C1 segment of cervical spinal cord (tissue), 14 donors: ENCODE data around the gene VWDE.
"Not testable (repeated sequence)": the region's sequence is repeated elsewhere in the genome, so short reads cannot be mapped to it uniquely, and the experiment has no call there.

Experiments
- DNase-seq, 14 donors: peaks; one replicate each; lab custom pipeline; 2025; lab: John Stamatoyannopoulos, UW

The VWDE gene

DNA sequence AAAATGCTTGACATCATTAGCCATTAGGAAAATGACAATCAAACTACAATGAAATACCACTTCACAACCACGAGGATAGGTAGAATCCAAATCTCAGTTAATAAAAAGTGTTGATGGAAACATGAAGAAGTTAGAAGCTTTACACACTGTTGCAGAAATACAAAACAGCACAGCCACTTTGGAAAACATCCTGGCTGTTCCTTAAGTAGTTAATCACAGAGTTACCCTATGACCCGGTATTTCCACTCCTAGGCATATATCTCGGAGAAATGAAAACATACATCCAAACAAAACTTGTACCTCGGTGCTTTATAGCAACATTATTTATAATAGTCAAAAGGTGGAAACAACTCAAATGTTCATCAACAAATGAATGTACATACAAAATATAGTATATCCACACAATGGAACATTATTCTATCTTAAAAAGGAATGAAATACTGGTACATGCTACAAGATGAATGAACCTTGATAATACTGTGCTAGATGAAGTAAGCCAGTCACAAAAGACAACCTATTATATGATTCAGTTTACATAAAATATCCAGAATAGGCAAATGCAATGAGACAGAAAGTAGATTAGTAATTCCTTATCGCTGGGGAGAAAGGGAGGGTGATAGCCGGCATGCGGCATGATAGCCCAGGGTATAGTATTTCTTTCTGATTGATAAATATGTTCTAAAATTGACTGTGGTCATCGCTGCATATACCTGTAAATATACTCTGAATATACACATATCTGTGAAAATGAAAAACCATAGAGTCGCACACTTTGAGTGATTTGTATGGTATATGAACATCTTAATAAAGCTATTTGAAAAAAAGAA, 1.9 kb downstream of the VWDE start:
- no peak for DNase-seq

DNA sequence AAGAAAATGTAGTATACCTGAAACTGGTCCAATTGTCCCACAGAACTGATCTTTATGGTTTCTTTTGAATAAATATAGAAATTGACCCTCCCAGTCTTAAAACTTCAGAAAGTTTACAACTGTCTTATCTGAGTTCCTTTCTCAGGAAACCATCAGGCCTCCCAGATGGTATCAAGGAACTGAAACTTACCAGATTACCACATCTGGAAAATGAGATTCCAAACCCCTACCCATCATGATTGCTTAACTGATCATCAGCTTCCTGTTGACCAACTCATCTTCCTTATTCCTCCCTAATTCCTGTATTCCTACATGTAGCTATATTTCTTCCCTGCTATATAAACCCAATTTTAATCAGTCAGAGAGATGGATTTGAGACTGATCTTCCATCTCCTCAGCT, 5.5 kb downstream of the VWDE start:
- no peak for DNase-seq

DNA sequence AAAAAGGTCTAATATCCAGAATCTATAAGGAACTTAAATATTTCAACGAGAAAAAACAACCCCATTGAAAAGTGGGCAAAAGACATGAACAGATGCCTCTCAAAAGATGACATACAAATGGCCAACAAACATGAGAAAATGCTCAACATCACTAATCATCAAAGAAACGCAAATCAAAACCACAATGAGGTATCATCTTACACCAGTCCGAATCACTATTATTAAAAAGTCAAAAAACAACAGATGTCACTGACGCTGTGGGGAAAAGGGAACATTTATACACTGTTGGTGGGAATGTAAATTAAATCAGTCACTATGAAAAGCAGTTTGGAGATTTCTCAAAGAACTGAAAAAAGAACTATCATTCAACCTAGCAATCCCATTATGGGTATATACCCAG, 6.0 kb downstream of the VWDE start:
- no peak for DNase-seq

DNA sequence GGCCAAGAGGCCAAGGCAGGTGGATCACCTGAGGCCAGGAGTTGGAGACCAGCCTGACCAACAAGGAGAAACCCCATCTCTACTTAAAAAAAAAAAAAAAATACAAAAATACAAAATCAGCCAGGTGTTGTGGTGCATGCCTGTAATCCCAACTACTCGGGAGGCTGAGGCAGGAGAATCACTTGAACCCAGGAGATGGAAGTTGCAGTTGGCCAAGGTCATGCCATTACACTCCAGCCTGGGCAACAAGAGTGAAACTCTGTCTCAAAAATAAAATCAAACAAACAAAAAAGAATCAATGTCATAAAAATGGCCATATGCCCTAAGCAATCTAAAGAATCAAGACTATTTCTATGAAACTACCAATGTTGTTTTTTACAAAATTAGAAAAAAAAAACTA, 7.0 kb downstream of the VWDE start:
- not testable (repeated sequence) for DNase-seq

DNA sequence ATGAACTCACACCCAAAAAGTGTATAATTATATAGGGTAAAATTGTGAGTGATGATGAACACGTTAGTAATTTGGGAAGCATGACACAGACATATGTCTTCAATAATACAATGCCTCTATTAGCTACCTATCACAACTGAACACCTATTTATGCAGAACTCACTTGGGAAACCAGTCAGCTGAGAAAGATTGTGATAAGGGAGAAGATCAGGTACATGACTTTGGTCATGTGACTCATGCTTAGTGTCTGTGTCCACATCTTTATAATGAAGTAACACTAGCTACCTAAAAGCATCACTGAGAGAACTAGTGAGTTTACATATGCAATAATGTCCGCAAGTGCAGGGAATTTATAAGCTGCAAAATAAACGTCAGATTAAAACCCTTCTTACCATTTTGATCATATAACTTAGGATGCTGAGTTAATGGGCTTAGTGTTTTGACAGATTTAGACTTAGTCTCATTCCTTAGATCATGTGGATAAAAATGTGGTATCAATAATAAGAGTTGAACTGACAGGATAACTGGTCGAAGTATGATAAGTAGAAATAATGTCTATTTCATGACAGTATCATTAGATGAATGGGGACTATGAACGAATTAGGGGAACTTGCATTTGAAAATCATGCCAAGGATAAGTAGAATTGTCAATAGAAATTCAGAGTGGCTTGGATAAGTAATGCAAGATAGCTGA, 11.6 kb downstream of the VWDE start:
- no peak for DNase-seq

DNA sequence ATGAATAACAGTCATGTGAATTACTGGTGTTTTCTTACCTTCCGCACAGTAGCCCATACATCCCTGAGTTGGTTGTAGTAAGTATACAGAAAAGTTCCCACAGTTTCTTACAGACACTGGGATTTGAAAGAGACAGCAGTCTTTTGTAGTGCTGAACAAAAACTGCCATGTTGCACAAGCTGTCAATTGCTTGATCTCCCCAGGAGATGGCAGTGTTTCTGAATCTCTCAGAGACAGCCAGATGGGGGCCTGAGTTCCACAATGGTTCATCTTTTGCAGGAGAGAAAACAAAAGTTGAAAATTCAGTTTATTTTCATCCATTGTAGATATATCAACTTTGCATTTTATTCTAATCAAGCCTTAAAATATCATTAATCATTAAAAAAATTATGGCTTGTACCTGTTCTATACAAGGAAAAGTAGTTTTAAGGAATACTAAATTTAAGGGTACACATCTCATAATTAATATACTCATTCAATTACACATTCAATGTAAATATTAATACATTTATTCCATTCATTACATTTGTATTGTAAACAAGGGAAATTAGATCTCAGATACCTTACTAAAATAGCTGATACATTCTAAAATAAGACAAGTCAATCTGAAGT, 14.5 kb downstream of the VWDE start:
- peak in 2 of 14 donors; percentile 3 to 7 for DNase-seq

DNA sequence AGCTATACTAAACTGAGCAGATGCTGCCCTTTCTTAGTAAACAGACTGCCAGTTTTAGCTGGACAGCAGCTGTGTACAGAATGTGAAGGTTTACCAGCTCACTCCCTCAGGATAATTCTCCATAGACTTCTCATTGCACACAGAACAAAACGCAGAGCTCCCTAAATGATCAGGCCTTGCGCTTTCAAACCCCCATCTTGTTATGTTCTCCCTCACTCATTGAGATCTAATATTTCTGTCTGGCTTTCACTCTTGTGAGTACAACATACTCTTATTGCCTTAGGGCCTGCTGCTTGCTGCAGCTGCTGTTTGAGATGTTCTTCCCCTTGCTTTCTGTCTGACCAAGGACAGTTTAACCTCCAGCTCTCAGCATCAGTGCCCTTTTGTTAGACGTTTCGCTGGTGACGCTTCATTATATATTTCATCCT, 17.3 kb downstream of the VWDE start:
- no peak for DNase-seq

DNA sequence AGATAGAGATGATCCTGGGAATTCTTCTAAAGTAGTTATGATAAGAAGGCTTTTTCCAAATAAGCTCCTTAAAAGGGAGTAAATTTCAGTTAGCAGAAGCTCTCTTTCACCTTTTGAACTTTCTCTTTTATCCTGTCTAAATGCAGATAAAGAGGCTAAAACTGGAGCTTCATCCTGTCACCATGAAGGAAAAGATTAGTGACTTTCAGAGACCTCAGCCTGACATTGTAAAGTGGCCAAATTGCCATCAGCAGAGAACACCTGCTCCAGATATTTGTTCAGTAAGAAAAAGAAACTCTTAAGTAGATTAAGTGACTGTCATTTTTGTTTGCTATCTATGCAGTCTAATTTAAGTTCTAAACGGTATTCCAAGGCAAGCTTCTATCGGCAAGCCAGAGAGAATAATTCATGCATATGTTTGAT, 18.3 kb downstream of the VWDE start:
- no peak for DNase-seq

DNA sequence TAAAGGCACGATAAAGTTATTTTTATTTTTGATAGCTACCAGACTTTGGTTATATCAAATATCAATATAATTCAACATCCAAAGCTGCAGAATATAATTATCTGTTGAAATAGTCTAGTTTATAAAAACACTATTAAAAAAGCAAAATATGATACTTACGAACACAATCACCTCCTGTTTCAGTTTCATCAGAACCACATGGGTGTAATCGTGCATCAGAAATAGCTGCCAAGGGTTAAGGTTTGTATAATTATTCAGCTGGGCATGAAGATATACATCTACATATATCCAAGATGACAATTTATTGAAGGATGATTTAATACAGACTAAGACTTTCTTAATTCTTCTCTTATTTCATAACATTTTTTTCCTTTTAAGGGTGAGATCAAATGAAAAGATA, 20.3 kb downstream of the VWDE start:
- DNase-seq: no peak

DNA sequence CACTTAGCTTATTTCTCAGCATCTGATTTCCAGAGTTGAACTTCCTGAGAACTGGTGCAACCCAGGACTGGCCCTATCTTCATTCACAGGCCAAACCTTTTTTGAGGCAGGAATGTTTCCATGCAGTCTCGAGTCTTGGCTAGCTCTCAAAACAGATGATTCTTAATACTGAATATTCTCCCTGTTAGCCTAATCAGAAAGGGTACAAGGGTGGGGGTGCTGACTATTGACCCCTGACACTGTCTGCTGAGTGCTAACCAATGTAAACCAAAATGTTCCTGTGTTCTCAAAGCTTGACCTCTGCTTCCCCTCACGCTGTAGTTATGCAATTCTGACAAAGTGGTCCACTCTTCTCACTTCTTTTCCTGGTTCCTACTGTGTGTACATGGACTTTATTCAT, 25.3 kb downstream of the VWDE start:
- DNase-seq: no peak

DNA sequence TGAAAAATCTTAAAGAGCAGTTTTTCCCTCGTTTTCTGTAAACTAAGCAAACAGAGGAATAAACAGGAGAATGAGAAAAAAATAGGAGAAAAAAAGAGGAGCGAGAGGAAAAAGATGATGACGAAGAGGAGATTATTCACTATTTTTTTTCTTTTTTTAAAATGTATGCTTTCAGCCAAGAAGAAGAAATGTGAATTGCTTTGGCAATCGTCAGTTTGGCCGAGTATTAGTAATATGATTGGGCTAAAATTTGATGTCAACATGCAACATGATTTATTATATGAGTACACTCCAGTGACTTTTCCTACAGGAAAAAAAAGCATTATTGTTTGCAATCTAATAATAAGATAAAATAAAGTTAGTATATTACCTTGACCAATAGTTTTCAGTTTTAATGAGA, 26.3 kb downstream of the VWDE start:
- no peak for DNase-seq

DNA sequence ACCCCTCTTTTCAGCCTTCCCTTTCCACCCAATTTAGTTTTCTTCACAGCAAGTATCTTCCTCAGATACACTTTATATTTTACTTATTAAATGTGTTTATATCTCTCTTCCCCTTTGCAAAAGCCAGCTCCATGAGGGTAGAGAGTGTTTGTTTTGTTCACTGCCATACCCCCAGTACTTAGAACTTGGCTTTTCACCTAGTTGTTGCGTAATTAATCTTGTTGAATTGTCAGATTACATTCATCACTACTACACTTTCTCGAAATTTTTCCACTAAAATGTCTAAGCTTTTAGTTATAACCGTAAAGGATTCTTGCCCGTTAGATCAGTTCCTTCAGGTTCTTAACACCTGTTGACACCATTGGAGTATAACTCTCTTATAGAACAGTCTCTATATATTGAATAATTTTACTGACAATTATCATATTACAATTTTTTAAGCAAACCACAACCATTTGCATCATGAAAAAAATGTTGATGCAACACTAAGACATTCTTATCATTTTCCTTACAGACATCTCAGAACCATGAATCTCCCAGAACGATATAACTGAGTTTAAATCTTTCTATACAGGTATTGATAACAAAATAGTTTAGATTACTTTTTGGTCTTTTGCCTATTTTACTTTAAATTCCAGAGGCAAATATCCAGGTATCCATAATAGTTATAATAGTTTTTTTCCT, 29.9 kb downstream of the VWDE start:
- no peak for DNase-seq

DNA sequence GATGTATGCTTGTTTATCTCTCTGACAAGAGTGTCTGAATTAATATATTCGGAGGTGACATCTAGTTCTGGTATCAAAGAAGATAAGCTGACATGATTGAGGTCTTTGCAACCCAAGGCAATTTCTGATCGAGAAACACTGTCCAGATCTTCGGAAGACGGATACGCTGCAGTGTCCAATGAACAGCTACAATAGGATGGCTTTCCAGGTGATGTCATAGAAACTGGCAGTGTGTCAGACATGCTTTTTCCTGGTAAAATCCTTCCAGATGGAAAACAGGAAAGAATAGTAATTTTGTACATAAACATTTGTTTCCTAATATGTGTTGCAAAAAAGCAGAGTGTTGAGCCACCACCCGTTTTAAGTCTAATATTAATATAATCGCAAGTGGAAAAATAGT, 33.4 kb downstream of the VWDE start:
- DNase-seq: no peak

DNA sequence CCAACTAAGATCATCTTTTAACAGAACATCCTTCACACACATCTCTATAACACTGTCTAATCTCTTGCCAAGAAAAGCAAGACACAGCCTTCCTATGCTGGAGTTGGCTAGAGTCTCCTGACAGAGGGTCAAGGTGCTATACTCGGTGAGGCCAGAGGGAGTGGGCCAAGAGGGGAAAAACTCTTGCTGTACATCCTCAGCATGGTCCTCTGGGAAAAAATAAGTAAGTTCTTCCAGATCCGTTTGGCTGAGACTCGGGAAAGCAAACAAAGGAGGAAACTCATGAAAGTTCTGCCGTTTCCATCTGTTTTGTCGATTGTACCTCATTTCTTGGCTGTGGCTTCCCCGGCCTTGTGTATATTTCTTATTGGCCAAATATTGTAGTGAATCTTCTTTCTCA, 33.9 kb downstream of the VWDE start:
- no peak for DNase-seq

DNA sequence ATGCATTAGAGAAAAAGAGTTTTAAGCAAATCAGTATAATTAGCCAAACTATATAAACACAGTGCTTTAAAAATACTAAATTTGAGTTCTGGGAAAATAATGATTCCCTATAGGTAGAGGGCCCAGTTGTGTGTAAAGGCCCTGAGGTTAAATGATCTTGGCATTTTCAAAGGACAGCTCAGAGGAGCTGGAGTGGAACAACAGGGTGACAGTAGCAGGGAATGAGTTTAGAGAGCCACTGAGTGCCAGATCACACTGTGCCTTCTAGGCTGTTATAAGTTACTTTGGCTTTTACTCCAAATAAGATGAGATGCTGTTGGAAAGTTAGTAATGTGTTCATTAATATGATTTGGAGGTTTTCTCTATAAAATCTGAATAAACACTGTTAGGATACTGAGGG, 34.6 kb downstream of the VWDE start:
- no peak for DNase-seq

DNA sequence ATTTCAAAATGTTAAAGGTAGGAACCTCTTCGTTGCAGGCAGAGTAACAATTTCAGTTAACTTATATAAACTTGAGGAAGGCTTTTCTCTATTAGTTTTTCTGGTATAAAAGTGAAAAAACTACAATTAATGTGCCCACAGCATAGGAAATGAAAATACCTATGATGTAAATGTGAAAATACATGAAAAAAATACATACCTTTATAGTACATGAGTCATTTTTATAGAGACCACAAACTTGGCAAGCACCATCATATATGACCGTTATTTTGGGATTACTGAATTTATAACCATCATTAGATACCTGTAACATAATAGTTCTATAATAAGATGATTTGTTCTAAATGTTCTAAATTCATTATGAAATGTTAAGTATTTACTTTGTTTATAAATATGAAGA, 42.7 kb downstream of the VWDE start:
- no peak for DNase-seq

DNA sequence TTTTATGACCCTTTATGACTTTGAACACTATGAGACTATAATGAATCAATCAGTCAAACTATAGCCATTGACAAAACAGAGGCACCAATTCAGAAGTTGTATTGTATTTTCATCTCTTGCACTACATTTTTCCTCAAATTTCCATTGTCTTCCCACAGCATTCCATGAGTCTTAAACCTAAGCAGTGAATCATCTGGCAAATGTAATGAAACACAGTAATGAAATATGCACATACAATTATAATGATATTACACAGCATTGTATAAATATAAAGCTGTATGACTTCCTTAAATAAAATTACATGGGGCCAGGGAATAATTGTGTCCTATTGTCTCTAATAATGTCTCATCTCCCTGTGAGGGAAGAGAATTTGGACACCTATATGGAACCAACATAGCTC, 45.0 kb downstream of the VWDE start:
- DNase-seq: no peak

DNA sequence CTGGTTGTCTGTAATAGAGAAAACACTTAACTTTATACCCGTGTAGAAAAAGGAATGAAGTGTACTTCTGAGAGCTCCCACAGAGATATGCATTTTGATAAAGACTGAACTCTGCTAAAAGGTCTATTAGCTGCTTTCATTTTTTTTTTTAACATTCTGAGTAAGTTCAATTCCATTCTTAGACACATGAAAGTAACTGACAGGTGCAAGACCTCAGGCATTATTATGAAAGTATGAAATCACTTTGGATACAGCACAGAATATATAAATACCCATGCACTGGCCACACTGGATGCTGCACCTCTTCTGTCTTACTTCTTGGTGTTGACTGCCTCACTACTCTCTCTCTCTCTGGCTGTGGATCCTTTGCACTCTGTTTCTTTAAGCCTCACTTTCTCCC, 46.2 kb downstream of the VWDE start:
- no peak for DNase-seq

DNA sequence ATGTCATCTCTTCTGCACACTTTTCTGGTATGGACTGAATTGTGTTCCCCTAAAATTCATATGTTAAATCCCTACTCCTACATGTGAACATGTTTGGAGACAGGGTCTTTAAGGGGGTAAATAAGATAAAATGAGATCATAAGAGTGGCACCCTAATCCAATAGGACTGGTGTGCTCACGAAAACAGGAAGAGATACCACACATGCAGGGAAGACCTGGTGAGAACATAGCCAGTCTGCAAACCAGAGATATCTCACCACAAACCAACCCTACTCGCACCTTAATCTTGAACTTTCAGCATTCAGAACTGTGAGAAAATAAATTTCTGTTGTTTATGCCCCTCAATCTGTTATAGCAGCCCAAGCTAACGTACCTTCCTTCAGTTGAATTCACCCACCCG, 51.8 kb downstream of the VWDE start:
- DNase-seq: no peak

DNA sequence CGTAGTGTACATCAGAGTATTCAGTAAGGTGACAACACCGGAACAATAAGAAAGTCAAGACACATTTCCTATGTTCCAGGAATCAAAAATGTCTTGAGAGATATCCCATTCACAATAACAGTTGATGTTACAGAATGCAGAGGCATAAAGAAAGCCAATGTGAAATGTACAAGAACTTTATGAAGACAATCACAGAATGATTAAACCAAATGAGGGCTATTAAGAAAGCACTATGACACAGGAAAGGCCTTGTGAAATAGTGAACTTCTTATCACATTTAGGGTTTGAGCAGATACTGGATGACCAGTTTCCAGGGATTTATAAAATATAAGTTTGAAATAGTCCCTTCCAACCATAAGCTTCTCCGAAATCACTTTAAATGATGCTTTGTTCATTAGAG, 52.7 kb downstream of the VWDE start:
- DNase-seq: no peak

DNA sequence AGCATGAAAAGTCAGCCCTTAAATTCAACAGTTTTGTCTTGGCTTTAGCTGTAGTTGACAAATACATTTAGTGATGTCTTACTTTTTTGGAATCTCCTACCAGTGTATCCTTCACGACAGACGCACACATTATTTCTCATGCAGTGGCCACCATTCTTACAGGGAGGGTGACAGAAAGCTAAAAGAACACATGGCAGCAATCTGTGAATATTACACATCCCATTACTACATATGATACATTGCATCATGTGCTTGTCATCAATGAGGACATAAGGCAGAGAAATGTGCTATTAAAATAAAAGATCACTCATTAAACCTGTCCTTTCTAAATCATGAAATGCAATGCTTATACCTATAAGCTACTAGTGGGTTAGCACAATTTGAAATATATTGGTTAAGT, 66.6 kb downstream of the VWDE start:
- DNase-seq: no peak
